ENCODE results near the gene FYB2.

Gene FYB2, protein sequence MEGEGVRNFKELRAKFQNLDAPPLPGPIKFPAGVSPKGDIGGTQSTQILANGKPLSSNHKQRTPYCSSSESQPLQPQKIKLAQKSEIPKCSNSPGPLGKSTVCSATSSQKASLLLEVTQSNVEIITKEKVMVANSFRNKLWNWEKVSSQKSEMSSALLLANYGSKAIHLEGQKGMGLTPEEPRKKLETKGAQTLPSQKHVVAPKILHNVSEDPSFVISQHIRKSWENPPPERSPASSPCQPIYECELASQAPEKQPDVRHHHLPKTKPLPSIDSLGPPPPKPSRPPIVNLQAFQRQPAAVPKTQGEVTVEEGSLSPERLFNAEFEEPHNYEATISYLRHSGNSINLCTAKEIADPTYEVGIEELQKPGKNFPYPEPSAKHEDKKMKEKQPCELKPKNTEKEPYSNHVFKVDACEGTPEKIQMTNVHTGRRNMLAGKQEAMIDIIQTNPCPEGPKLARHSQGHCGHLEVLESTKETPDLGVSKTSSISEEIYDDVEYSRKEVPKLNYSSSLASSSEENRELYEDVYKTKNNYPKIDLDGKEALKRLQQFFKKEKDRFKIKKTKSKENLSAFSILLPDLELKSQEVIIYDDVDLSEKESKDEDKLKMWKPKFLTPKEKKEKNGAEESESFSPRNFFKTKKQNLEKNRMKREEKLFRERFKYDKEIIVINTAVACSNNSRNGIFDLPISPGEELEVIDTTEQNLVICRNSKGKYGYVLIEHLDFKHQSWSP

DNA sequence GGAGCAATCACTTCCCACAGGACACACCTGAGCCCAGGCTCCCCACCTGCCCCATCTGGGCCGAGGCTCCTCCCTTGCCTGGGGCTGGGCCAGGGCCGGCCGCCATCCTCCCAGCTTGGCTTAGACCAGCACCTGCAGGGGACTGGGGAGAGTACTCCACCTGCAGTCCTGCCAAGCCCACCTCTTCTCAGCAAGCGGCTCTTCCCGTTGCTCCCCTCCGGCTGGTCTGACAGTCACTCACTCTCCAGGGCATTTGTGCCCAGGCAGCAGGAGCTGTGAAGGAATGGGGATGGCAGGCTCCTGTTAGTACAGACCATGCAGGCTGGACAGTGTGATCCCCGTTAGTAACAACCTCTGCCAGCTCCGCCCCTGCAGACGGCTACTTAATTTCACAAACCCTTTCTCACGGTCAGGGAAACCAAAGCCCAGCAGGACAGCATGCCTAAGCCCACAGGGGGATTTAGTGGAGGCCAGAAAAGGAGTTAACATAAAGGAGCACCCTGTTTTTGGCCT, at the start of gene FYB2:
Gene FYB2, minus strand, starts transcription at position 18 of the 513 bp plus-strand sequence. CDS start 114 bp downstream, outside the sequence.
- peak; percentile 48 to 74 for DNase-seq

DNA sequence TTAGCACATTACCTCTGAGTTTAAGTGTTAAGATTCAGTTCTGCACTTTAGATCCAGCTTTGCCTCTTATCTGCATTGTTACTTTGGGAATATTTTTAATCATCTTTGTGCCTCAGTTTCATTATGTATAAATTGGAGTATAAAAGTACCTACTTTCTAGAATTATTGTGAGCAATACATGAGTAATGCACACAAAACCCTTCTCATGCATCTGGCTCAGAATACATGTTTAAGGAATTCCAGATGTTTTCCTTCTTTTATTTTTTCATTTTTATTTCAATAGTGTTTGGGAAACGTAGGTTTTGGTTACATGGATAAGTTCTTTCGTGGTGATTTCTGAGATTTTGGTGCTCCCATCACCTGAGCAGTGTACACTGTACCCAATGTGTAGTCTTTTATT, 49.6 kb upstream of the FYB2 start:
- DNase-seq = no peak

DNA sequence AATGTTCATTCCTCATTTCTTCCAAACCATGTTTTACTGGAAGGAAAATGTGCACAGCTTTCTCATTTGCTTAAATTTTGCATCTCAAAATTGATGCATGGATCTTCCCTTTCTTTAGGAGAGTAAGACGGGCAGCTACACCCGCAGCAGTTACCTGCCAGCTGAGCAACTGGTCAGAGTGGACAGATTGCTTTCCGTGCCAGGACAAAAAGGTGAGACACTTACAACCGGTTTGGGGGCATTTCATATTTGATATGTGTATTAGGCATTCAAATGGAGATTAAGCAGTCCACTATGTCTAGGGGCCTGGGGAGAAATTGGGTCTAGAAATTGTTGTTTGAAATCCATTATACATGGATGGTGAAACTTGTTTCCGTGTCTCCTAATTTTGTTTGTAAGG, 48.3 kb upstream of the FYB2 start:
- DNase-seq = peak; percentile 31 to 67

DNA sequence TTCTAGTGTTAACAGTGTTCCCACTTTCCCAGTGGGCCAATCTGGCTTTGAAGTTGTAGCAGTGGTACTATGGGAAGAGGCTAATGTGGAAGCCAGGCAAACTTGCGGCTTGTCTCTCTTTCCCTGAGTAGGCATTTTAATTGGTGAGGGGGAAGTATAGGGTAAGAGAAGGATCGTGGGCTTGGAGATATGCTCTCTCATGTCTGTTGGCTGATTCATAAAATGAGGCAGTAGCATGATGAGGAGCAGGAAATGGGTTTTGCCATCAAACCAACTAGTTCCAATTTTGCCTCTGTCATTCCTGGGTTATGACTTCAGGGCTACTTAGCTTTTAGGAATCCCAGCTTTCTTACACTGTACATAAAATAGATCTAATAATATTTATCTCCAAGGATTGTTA, 47.5 kb upstream of the FYB2 start:
- DNase-seq = no peak

DNA sequence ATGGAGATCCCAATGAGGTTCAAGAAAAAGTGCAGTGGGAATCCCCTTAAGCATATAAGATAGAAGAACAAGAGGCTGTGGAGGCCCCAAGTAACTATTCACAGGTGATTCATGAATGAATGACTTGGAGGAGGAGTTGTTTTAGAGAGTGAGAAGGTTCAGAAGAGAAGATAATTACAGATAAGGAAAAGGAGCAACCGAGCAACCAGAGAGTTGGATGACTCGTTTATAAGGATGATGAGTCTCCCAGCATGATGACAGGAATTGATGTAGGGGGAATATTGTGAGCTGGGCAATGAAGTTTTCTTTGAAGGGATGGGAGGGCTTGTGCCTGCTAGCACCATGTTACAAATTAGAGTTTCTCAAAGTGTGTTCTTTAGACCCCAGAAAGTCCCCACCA, 45.2 kb upstream of the FYB2 start:
- DNase-seq = no peak

DNA sequence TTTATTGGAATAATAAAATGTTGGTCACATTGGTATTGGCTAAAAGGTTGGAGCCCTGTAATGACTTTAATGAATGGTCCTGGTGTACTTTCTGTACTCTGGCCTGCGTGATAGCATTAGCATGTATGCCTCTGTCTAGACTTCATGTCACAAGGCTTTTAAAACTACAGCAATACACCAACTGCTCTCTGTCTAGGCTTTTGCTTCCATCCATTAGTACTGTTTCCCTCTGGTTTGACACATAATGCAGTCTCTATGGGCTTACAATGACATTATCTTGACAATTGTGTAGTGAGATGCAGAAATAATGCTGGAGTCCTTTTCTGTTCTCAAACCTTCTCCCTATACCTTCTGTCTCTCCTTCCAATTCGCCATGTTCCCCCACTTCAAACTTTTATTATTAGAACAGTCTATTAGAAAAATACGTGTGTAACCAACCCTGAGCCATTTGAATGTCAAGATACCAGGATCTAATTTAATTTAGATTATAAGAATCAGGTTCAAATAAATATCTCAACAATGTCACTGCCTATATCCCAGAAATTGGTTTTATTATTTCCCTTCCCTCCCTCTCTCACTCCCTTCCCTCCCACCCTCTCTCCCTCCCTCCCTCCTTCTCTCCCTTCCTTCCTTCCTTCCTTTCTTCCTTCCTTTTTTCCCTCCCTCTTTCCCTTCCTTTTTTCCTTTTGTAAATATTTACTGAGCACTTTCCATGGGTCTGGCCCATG, 44.2 kb upstream of the FYB2 start:
- DNase-seq = no peak

DNA sequence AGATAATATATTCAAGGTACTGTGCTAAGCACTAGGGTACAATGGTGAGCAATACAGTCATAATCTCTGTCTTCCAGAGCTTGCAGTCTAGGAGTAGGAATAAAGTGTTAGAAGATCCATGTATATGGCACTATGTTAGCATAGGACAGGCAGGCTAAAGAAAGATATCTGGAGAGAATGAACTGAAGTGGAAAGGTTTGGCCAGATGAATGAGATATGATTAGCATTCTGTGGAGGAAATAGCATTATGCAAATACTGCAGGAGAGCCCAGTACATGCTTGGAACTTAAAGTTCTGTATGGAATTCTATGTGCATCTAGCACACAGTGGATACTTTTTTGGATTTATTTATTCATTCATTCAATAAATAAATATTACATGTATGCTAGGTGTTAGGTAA, 40.1 kb upstream of the FYB2 start:
- peak; percentile 58 to 76 for DNase-seq

DNA sequence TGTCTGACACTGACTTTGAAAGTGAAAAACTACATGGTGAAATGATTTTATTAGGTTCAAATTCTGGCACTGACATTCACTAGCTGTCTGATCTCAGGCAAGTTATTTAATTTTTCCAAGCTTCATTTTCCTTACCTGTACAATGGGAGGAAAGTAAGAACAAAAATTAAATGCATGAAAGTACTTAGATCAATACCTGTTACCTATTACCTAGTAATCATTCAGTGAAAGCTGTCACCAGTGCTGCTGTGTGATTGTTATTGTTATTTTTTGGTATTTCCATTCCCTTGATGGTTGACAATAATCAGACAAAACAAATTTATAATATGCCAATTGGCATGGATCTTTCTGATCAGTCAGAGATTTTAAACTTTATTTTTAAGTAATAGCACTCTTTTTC, 37.0 kb upstream of the FYB2 start:
- DNase-seq = no peak

DNA sequence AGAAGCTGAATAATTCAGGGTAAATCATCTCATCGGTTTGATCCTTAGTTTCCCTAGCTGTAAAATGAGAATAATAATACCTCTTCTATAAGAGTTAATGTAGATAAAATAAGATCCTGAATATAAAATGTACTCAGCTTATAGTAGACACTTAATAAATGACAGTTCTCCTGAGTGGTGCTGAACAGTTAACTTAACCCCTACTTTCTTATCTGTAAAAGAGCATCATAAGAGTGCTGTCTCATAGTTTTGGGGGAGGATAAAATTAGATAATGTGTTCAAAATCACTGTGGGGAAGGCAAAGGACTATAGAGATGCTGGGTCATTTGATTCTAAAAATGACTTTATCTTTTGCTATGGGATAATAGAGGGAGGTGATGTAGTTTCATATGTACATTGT, 36.0 kb upstream of the FYB2 start:
- no peak for DNase-seq

DNA sequence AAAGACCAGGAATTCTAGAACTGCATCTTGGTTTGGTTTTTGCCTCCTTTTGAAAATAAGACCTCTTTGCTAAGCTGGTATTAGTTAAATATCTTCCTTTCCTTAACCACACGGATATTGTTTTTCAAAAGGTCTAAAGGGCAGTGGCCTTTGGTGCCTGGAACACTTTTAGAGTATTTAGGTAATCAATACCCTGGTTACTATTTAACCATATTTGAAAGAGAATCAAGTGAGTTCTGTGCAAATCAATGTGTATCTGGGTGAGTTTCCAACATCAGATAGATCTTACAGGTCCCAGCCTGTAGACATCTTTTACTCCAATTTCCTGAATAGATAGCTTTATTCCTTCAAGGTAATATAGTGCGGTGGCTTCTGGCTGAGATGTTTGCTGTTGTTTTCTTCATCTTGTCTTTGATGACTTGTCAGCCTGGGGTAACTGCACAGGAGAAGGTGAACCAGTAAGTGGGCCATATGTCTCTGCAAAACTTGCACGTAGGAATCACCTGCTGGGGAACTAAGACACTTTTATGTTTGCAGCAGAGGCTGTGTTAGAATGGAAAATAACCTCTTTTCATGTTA, 35.4 kb upstream of the FYB2 start, which contains the start of gene C8A:
Gene C8A, plus strand, starts transcription at position 277 of the 579 bp plus-strand sequence. Its CDS starts 105 bp downstream, at position 382.
- no peak for DNase-seq

DNA sequence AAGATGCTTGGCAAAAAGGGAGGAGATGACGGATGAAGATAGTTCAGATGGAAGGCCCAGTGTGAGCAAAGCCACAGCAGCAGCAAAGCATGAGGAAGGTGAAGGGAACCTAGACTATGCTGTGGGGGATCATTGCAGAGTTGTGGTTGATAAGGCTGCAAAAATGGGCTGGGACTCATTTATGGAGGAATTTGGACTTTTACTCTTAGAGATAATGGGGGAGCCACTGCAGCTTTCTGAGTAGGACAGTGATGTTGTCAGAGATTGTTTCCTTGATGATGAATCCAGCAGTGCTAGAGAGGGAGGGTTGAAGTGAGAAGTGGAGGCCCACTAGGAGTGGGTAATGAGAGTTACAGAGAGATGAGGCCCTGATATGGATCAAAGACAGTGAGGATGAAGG, 33.3 kb upstream of the FYB2 start:
- no peak for DNase-seq

DNA sequence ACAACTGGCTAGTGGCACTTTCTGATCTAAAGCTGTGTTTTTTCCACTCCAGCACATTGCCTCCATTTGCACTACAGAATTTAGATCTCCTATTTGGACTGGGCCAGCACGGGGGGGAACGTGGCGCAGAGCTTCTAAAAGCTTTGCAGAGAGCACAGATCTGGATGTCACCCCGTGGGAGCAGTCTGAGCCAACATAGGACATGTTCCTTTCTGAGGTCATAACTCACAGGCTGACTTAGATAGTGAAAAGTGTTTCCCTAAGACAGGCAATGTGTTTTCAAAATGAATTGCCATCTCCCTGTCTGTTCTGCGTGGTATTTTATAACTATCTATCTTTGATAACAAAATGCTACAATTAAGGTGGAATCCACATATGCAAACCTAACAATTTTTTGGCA, 31.7 kb upstream of the FYB2 start:
- DNase-seq = no peak

DNA sequence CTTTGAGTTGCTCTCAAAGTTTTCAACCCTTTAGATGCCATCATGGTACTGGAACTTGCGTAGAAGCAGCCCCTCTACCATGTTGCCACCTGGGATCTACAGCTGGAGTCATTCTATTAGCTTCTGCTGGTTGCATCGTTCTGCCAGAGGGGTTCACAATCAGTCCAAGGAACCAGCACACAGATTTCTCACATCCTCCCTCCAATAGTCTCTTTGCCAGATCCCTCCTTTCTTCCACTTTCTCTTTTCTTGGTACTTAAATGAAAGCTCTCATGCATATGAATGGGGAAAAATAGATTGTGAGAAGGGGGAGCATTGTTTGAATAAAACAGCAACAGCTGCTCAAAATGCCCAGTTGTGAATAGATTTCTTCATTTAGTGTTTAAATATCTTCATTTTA, 31.2 kb upstream of the FYB2 start:
- DNase-seq = no peak

DNA sequence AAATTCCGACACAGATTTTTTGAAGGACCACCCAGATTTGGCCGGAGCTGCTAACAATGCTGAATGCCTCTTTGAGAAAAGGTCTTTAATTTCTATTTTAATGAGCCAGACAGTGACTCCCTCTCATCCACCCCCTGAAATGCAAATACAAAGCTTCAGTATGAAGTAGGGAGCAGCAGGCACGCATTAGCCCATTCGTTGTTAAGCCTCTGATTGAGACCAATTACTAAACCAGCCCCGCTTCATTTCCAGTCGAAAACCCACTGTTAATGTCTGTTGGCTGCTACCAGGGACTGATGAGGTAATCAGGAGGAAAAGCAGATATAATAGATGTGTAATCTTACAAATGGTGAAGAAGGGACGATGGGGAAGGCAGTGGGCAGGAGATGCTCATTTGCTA, 30.5 kb upstream of the FYB2 start:
- DNase-seq = peak in 1 of 2 experiments; percentile 7

DNA sequence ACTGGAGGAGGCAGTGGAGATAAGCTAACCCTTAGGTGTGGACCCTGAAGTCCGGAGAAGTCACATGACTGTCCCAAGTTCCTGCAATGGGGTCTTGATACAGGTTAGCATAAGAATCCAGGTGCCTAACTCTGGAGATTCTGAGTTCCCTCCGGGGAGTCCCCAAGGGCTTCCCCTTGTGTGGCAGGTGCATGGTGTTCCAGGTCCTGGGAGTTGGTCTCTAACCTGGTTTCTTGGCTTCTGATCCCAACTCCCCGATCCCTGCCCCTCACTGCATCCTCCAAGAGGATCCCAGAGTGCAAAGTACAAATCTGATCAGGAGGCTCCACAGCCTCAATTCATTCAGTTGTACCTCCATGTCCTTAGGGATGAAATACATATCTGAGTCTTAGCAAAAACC, 26.1 kb upstream of the FYB2 start:
- no peak for DNase-seq

DNA sequence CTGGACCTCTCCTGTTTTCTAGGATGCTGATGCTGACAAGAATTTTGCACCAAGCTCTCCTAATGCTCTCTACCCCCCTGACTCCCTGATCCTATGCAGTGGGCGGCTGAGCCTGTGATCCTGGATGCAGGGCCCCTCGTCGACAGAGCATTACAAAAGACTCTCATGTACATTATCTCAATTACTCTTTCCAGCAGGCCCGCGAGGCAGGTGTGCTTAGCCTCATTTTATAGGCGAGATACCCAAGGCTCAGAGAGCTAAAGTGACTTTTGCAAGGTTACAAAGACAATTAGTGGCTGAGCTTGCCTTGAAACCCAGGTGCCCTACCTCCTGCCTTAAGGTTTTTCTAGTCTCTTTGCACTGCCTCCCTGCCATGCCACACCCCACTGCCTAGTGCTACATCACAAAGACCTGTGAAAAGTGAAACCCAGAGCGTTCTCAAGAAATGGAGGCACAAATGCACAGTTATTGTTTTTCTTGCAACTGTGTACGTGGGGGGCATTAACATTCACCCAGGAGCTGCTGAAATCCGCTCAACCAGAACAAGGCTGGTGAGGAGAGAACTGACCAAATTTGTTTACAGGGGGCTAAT, 25.4 kb upstream of the FYB2 start:
- peak in 1 of 2 experiments; percentile 46 for DNase-seq

DNA sequence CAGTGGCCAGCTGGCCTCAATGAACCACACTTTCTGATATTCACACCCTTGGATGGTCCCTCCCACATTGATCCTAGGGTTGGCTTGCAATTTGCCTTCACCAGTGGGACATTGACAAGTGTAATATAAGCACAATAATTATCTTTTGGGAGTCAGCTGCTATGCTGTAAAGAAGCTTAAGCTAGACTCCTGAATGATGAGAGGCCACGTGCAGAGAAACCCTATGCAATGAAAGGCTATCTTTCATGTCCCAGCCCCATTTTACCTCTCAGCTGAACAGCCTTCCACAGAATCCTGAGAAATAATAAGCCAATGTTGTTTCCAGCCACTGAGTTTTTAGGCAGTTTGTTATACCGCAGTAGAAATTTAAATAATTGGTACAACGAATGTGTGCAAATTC, 24.3 kb upstream of the FYB2 start:
- no peak for DNase-seq

DNA sequence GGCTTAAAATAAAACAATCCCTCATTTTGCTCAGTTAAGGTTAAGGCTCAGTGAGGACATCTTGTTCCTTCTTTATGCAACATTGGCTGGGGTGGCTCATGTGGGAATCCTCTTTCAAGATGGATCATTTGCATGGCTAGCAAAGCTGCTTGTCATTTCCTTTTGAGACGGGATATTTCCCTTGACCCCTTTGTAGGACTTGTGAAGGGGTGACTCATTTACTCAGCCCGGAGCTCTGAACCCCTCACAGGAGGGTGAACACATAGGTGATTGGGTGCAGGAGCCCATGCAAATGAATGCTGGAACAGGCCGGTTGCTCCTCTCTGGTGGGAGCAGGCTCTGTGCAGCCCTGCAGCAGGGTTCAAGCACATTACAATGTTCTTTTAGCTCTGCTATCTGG, 19.6 kb upstream of the FYB2 start:
- DNase-seq = no peak

DNA sequence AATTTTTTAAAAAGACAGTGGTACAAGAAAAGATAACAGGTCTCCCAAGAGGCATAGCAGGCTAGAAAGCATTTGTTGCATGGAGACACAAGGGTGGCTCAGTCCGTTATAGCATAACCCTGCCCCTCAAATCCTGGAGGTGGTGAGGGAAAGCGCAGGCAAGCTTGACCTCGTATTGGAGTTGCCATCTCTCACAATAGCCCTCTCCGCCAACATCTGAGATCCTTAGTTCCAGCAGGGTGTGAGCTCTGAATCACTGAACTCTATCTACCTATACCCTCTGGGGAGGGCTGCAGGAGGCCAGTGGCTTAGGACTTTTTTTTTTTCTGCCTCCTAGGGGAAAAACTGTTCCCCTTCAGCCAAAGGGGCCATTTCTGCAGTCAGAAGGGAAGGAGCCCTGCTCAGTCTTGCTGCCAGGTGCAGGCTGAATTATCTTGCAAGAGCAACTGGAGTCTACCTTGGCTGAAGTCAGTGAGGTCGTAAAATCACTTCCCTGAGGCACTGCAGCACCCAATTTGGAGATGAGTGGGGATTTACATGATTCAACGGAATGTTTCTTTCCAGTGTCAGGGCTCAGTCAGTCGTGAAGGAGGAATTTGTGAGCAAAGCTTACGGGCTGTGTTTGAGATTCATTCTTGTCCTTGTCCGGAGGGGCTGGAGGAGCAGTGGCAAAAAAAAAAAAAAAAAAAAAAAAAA, 18.2 kb upstream of the FYB2 start:
- DNase-seq = peak; percentile 81 to 88

DNA sequence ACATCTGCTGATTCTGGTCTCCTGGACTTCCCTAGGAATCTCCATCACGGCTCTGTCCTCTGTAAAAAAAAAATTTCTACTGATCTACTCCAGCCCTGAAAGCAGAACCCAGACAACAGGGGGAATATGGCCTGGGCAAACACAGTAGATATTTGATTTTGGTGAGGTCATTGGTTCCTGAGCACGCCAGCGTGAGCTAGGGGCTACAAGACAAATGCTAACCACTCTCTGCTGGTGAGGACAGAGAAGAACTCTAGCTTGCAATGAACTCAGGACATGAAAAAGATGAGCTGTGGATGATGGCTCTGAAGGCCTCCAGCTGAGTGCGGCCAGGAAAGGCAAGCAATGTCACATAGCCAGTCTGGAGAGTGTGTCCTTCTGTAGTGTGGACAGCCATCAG, 17.2 kb upstream of the FYB2 start:
- DNase-seq = no peak

DNA sequence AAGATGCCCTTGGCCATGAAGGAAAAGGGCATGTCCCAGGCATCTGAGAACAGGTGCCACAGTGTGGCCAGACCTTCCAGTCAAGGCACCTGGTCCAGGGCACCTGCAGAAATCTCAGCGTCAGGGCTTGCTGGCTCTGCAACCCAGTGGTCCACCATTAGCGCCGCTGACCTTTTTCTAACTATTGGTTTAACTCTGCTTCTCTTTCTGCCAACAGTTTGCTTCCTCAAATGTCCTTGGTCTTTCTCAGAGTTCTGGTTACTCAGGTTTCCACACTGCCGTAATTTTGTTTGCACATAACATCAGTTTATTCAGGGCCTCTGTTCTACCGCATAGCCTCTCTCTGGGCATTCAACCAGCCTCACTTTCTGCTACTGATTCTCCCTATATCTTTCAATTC, 16.5 kb upstream of the FYB2 start:
- DNase-seq = no peak
